Hippocampal formation (tissue), 2 donors: ENCODE measurements around the gene C10orf95.
"Not testable (repeated sequence)": the region's sequence is repeated elsewhere in the genome, so short reads cannot be mapped to it uniquely, and the experiment has no call there.

Experiments used
- DNase-seq, 2 donors: peaks; one replicate each; lab custom pipeline; 2025; lab: John Stamatoyannopoulos, UW

The C10orf95 gene

GRCh38 chr10:102451105-102451969 lies at the start of gene C10orf95:
TSS of gene C10orf95 (minus strand) at chr10:102451543. CDS start at chr10:102451093, 450 bp downstream.
- no peak for DNase-seq

- DNase-seq, result not testable (repeated sequence)
Measured at GRCh38 chr10:102500686-102501085, 49.3 kb upstream of the C10orf95 start.

GRCh38 chr10:102499356-102499755 lies 48.0 kb upstream of the C10orf95 start:
- DNase-seq, result no peak

- DNase-seq, result no peak
Measured at GRCh38 chr10:102497545-102497944, 46.2 kb upstream of the C10orf95 start.

- DNase-seq, result no peak
Measured at GRCh38 chr10:102493771-102494170, 42.4 kb upstream of the C10orf95 start.

- DNase-seq, result peak; percentile 38 to 71
Measured at GRCh38 chr10:102492983-102493382, 41.6 kb upstream of the C10orf95 start.

GRCh38 chr10:102492344-102492939 lies 41.1 kb upstream of the C10orf95 start:
- DNase-seq, result no peak

- DNase-seq, result no peak
Measured at GRCh38 chr10:102491136-102491535, 39.8 kb upstream of the C10orf95 start.

- DNase-seq, result no peak
Measured at GRCh38 chr10:102485093-102485784, 33.9 kb upstream of the C10orf95 start.

GRCh38 chr10:102484021-102484420 lies 32.7 kb upstream of the C10orf95 start:
- DNase-seq, result no peak

GRCh38 chr10:102480396-102480795 lies 29.1 kb upstream of the C10orf95 start:
- DNase-seq, result no peak

GRCh38 chr10:102479651-102480050 lies 28.3 kb upstream of the C10orf95 start:
- no peak for DNase-seq

GRCh38 chr10:102476466-102477141 lies 25.3 kb upstream of the C10orf95 start:
- no peak for DNase-seq

GRCh38 chr10:102475451-102476040 lies 24.2 kb upstream of the C10orf95 start:
- DNase-seq, result no peak

GRCh38 chr10:102473445-102474331 lies 22.3 kb upstream of the C10orf95 start:
- DNase-seq, result no peak

- DNase-seq, result no peak
Measured at GRCh38 chr10:102470579-102471546, 19.5 kb upstream of the C10orf95 start.

GRCh38 chr10:102468683-102469082 lies 17.3 kb upstream of the C10orf95 start:
- DNase-seq, result no peak

- DNase-seq, result no peak
Measured at GRCh38 chr10:102467971-102468438, 16.7 kb upstream of the C10orf95 start.

GRCh38 chr10:102467318-102467717 lies 16.0 kb upstream of the C10orf95 start:
- no peak for DNase-seq
